SK-N-SH treated with all-trans-retinoic acid at 6 μM for 48 hours (cell line): ENCODE data around the gene ABCB8.

Source experiments
- ATAC-seq: fragments of 200-7000 bp; cut with Tn5 transposase; 3 replicates; pipeline ENCODE4 v1.9.1; 2020; ENCODE audit warnings: mild to moderate bottlenecking, moderate library complexity
- ARNTL ChIP-seq: fragments of 450-650 bp; formaldehyde crosslinking; IDR thresholded peaks from 2 replicates; pipeline ENCODE4 v1.5.0; 2020; ENCODE audit warnings: low read depth, mild to moderate bottlenecking, moderate library complexity, borderline replicate concordance
- BACH2 ChIP-seq: fragments of 250-450 bp; sonication (Bioruptor Pico); IDR thresholded peaks from 2 replicates; pipeline ENCODE4 v1.9.0; 2021; ENCODE audit warnings: mild to moderate bottlenecking, borderline replicate concordance
- CSDC2 ChIP-seq: fragments of 250-450 bp; sonication (Bioruptor Pico); IDR thresholded peaks from 2 replicates; pipeline ENCODE4 v1.5.0; 2020; ENCODE audit warnings: mild to moderate bottlenecking, moderate library complexity
- ESRRG ChIP-seq: fragments of 250-450 bp; sonication (Bioruptor Pico); IDR thresholded peaks from 2 replicates; pipeline ENCODE4 v1.6.1; 2021; ENCODE audit warnings: mild to moderate bottlenecking
- GLIS3 ChIP-seq: fragments of 250-450 bp; sonication (Bioruptor Pico); IDR thresholded peaks from 2 replicates; pipeline ENCODE4 v1.5.0; 2020; ENCODE audit warnings: mild to moderate bottlenecking, moderate library complexity
- POU6F1 ChIP-seq: fragments of 250-450 bp; sonication (Bioruptor Pico); IDR thresholded peaks from 2 replicates; pipeline ENCODE4 v1.8.0; 2021; ENCODE audit warnings: low read depth, mild to moderate bottlenecking, moderate library complexity, borderline replicate concordance
- RARB ChIP-seq: fragments of 250-450 bp; sonication (Bioruptor Pico); IDR thresholded peaks from 2 replicates; pipeline ENCODE4 v1.8.0; 2021; ENCODE audit warnings: mild to moderate bottlenecking, moderate library complexity
- TOX ChIP-seq: fragments of 250-450 bp; sonication (Bioruptor Pico); IDR thresholded peaks from 2 replicates; pipeline ENCODE4 v1.8.0; 2021; ENCODE audit warnings: mild to moderate bottlenecking, moderate library complexity, borderline replicate concordance
- ZFP30 ChIP-seq: fragments of 450-650 bp; formaldehyde crosslinking; IDR thresholded peaks from 2 replicates; pipeline ENCODE4 v1.5.0; 2022; ENCODE audit warnings: mild to moderate bottlenecking, moderate library complexity
- ZNF565 ChIP-seq: fragments of 450-650 bp; formaldehyde crosslinking; conservative IDR thresholded peaks from 2 replicates; pipeline ENCODE4 v1.5.0; 2020; ENCODE audit warnings: low read depth, mild to moderate bottlenecking, moderate library complexity
- ZNF8 ChIP-seq: fragments of 450-650 bp; formaldehyde crosslinking; IDR thresholded peaks from 2 replicates; pipeline ENCODE4 v1.5.0; 2020; ENCODE audit warnings: mild to moderate bottlenecking, moderate library complexity
- TF ChIP-seq, protein P1 (sequence below): fragments of 250-450 bp; sonication (Bioruptor Pico); IDR thresholded peaks from 2 replicates; pipeline ENCODE4 v1.8.0; 2020; ENCODE audit warnings: mild to moderate bottlenecking, moderate library complexity, borderline replicate concordance
- TF ChIP-seq, protein P2 (sequence below): fragments of 250-450 bp; sonication (Bioruptor Pico); IDR thresholded peaks from 2 replicates; pipeline ENCODE4 v1.5.1; 2021; ENCODE audit warnings: mild to moderate bottlenecking, moderate library complexity
- TF ChIP-seq, protein P3 (sequence below): fragments of 250-450 bp; sonication (Bioruptor Pico); IDR thresholded peaks from 2 replicates; pipeline ENCODE4 v1.5.0; 2020; ENCODE audit warnings: mild to moderate bottlenecking, moderate library complexity
- TF ChIP-seq, protein P4 (sequence below): fragments of 250-450 bp; sonication (Bioruptor Pico); IDR thresholded peaks from 2 replicates; pipeline ENCODE4 v1.5.1; 2020; ENCODE audit warnings: low read depth, mild to moderate bottlenecking, moderate library complexity

Gene ABCB8

DNA sequence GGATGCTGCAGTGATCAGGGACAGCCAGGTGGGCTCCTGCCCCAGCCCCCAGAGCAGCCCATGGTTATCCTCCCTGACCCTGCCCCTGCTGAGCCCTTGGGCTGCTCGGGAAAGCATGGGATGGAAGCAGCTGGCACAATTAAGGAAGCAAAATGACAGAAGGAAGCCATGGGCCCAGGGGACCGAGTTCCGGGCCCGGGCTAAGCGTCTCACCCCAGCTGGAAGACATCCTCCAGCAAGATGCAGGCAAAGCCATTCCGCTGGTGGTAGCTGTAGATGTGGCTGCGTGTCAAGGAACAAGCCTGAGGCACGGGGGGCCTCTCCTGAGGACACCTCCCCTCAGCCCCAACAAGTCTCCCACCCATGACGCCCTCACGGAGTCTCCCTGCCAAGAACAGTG lies 5.0 kb upstream of the ABCB8 start:
- no peak for TF ChIP-seq POU6F1
- no peak for TF ChIP-seq ZFP30 (CRISPR knock-in tag)
- TF ChIP-seq, protein P1, sequence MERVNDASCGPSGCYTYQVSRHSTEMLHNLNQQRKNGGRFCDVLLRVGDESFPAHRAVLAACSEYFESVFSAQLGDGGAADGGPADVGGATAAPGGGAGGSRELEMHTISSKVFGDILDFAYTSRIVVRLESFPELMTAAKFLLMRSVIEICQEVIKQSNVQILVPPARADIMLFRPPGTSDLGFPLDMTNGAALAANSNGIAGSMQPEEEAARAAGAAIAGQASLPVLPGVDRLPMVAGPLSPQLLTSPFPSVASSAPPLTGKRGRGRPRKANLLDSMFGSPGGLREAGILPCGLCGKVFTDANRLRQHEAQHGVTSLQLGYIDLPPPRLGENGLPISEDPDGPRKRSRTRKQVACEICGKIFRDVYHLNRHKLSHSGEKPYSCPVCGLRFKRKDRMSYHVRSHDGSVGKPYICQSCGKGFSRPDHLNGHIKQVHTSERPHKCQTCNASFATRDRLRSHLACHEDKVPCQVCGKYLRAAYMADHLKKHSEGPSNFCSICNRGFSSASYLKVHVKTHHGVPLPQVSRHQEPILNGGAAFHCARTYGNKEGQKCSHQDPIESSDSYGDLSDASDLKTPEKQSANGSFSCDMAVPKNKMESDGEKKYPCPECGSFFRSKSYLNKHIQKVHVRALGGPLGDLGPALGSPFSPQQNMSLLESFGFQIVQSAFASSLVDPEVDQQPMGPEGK (CRISPR knock-in tag), result no peak
- no peak for TF ChIP-seq ZNF8
- no peak for TF ChIP-seq ZNF565 (CRISPR knock-in tag)
- TF ChIP-seq, protein P2, sequence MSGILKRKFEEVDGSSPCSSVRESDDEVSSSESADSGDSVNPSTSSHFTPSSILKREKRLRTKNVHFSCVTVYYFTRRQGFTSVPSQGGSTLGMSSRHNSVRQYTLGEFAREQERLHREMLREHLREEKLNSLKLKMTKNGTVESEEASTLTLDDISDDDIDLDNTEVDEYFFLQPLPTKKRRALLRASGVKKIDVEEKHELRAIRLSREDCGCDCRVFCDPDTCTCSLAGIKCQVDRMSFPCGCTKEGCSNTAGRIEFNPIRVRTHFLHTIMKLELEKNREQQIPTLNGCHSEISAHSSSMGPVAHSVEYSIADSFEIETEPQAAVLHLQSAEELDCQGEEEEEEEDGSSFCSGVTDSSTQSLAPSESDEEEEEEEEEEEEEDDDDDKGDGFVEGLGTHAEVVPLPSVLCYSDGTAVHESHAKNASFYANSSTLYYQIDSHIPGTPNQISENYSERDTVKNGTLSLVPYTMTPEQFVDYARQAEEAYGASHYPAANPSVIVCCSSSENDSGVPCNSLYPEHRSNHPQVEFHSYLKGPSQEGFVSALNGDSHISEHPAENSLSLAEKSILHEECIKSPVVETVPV, result no peak
- TF ChIP-seq, protein P3, sequence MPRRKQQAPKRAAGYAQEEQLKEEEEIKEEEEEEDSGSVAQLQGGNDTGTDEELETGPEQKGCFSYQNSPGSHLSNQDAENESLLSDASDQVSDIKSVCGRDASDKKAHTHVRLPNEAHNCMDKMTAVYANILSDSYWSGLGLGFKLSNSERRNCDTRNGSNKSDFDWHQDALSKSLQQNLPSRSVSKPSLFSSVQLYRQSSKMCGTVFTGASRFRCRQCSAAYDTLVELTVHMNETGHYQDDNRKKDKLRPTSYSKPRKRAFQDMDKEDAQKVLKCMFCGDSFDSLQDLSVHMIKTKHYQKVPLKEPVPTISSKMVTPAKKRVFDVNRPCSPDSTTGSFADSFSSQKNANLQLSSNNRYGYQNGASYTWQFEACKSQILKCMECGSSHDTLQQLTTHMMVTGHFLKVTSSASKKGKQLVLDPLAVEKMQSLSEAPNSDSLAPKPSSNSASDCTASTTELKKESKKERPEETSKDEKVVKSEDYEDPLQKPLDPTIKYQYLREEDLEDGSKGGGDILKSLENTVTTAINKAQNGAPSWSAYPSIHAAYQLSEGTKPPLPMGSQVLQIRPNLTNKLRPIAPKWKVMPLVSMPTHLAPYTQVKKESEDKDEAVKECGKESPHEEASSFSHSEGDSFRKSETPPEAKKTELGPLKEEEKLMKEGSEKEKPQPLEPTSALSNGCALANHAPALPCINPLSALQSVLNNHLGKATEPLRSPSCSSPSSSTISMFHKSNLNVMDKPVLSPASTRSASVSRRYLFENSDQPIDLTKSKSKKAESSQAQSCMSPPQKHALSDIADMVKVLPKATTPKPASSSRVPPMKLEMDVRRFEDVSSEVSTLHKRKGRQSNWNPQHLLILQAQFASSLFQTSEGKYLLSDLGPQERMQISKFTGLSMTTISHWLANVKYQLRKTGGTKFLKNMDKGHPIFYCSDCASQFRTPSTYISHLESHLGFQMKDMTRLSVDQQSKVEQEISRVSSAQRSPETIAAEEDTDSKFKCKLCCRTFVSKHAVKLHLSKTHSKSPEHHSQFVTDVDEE (CRISPR knock-in tag), result no peak
- TF ChIP-seq ARNTL (CRISPR knock-in tag), result no peak
- TF ChIP-seq, all 23 proteins: peak for 0
- ATAC-seq, result no peak

- no peak for TF ChIP-seq ESRRG (CRISPR knock-in tag)
- no peak for TF ChIP-seq ARNTL (CRISPR knock-in tag)
- TF ChIP-seq, protein P2, result no peak
- no peak for TF ChIP-seq ZFP30 (CRISPR knock-in tag)
- no peak for TF ChIP-seq POU6F1
- TF ChIP-seq BACH2, result no peak
- no peak for ATAC-seq
Observed at GRCh38 chr7:151024435-151025056, 3.7 kb upstream of the ABCB8 start, which contains the start of gene ATG9B. Gene ATG9B (minus strand): TSS chr7:151024494. CDS start chr7:151024423, 71 bp downstream.

GRCh38 chr7:151025924-151026671 lies 2.2 kb upstream of the ABCB8 start:
- ATAC-seq, result no peak
- no peak for TF ChIP-seq RARB (CRISPR knock-in tag)
- TF ChIP-seq, protein P3 (CRISPR knock-in tag), result no peak
- no peak for TF ChIP-seq ZNF8
- TF ChIP-seq TOX (CRISPR knock-in tag), result no peak
- TF ChIP-seq, protein P4, sequence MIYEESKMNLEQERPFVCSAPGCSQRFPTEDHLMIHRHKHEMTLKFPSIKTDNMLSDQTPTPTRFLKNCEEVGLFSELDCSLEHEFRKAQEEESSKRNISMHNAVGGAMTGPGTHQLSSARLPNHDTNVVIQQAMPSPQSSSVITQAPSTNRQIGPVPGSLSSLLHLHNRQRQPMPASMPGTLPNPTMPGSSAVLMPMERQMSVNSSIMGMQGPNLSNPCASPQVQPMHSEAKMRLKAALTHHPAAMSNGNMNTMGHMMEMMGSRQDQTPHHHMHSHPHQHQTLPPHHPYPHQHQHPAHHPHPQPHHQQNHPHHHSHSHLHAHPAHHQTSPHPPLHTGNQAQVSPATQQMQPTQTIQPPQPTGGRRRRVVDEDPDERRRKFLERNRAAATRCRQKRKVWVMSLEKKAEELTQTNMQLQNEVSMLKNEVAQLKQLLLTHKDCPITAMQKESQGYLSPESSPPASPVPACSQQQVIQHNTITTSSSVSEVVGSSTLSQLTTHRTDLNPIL (CRISPR knock-in tag), result no peak
- TF ChIP-seq CSDC2 (CRISPR knock-in tag), result no peak
- TF ChIP-seq ESRRG (CRISPR knock-in tag), result no peak
- TF ChIP-seq GLIS3 (CRISPR knock-in tag), result no peak
- no peak for TF ChIP-seq POU6F1
